Testis (tissue), 3 donors: ENCODE measurements around the gene TSPAN19. TPM values are rescaled to one million over a fixed set of nuclear protein-coding genes. Genes with fewer than 3 reads are reported as not detected.
"Not testable (repeated sequence)": the region's sequence is repeated elsewhere in the genome, so short reads cannot be mapped to it uniquely, and the experiment has no call there.

Source experiments
- DNase-seq: peaks from one replicate; pipeline ENCODE4 v3.0.0-alpha.2; 2019
- H3K27ac ChIP-seq, 2 donors: fragments of 200-600 bp; sonication (generic); one replicate each; pipeline ENCODE4 v1.5.1; 2019
- H3K27me3 ChIP-seq: fragments of 200-600 bp; sonication (generic); one replicate; pipeline ENCODE4 v1.5.1; 2019
- H3K36me3 ChIP-seq: fragments of 200-600 bp; sonication (generic); one replicate; pipeline ENCODE4 v1.5.1; 2017; ENCODE audit warnings: low read depth; ENCODE audit errors: missing control alignments
- H3K4me1 ChIP-seq: fragments of 200-600 bp; sonication (generic); one replicate; pipeline ENCODE4 v1.5.1; 2019
- H3K4me3 ChIP-seq, 2 donors: fragments of 200-600 bp; sonication (generic); one replicate each; pipeline ENCODE4 v1.5.1; 2017 to 2019
- H3K9me3 ChIP-seq: fragments of 200-600 bp; sonication (generic); one replicate; pipeline ENCODE4 v1.5.1; 2017
- POLR2A ChIP-seq: fragments of 450-650 bp; IDR thresholded peaks from one replicate; pipeline ENCODE4 v1.6.1; 2017; ENCODE audit warnings: antibody characterized with exemption, mild to moderate bottlenecking, moderate library complexity
- WGBS, 2 donors: methylation state at CpG; one replicate each; pipeline ENCODE4 v1.1.5; 2018; 5-methylcytosine and 5-hydroxymethylcytosine counted together
- intact Hi-C: fragments of 100-400 bp; cut with DNase I; formaldehyde crosslinking; loops from one replicate; pipeline ENCODE4 v1.15.1; 2023; ENCODE audit warnings: low total_unique reads
- polyA plus RNA-seq: library from polyadenylated mRNA; stranded (reverse); fragments of 350-450 nt; fragmentation: Illumina TruSeq; extraction: RNeasy Lipid Tissue Mini Kit (QIAGEN cat#74804); gene quantifications from one replicate; pipeline ENCODE4 v1.2.3, GENCODE V29; 2014; ENCODE audit warnings: low read depth, low replicate concordance; ENCODE audit not compliant: insufficient read depth
- total RNA-seq, 2 donors: library from RNA; depleted of rRNA; stranded (reverse); fragments of >200 nt; gene quantifications; one replicate each; pipeline ENCODE4 v1.2.3, GENCODE V29; 2016
- TF ChIP-seq, protein P1 (sequence below), 3 experiments: fragments of 450-650 bp in 2 of 3; fragments of 200-600 bp in 1 of 3; sonication (generic) in 1 of 3; IDR thresholded peaks; one replicate each; pipeline ENCODE4 v1.5.1; 2016 to 2019; ENCODE audit warnings: antibody characterized with exemption in 3 of 3, mild to moderate bottlenecking in 2 of 3, moderate library complexity in 1 of 3

TSPAN19 gene
- total and polyA plus RNA-seq, 3 donors from 2014 or later, result 1.8 to 7.5 (median 2.4) TPM

DNA sequence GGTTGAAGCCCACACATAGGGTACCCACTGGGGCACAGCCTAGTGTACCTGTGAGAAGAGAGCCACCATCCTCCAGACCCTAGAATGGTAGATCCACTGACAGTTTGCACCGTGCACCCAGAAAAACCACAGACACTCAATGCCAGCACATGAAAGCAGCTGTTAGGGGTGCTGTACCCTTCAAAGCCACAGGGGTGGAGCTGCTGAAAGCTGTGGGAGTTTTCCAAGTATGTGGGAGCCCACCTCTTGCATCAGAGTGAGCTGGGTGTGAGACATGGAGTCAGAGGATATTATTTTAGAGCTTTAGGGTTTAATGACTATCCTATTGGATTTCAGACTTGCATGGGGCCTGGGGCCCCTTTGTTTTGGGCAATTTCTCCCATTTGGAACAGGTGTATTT is 30.5 kb downstream of the TSPAN19 start:
- Histone ChIP-seq H3K36me3 (no peaks in the 10 kb centered on the region), H3K27me3 (no peaks in the 10 kb centered on the region), H3K4me1 (no peaks in the 10 kb centered on the region), H3K27ac (no peak overlapping the region), H3K9me3 (no peaks in the 10 kb centered on the region), H3K4me3 (no peak overlapping the region)
- no peak for DNase-seq
- WGBS, 2 donors, result 100% methylated on average over 1 of the region's 1 CpG
- TF ChIP-seq, protein P1, sequence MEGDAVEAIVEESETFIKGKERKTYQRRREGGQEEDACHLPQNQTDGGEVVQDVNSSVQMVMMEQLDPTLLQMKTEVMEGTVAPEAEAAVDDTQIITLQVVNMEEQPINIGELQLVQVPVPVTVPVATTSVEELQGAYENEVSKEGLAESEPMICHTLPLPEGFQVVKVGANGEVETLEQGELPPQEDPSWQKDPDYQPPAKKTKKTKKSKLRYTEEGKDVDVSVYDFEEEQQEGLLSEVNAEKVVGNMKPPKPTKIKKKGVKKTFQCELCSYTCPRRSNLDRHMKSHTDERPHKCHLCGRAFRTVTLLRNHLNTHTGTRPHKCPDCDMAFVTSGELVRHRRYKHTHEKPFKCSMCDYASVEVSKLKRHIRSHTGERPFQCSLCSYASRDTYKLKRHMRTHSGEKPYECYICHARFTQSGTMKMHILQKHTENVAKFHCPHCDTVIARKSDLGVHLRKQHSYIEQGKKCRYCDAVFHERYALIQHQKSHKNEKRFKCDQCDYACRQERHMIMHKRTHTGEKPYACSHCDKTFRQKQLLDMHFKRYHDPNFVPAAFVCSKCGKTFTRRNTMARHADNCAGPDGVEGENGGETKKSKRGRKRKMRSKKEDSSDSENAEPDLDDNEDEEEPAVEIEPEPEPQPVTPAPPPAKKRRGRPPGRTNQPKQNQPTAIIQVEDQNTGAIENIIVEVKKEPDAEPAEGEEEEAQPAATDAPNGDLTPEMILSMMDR (IDR thresholded peaks at IDR 0.05), result no peak
- TF ChIP-seq POLR2A, result no peak
- intact Hi-C loops, result no loop called here

DNA sequence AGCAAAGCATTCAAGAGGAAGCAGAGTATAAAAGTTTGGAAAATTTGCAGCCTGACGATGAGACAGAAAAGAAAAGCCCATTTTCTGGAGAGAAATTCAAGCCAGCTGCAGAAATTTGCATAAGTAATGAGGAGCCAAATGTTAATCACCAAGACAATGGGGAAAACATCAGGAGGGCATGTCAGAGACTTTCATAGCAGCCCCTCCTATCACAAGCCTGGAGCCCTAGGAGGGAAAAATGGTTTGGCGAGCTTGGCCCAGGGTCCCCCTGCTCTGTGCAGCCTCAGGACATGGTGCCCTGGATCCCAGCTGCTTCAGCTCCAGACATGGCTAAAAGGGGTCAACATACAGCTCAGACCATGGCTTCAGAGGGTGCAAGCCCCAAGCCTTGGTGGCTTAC is 31.0 kb downstream of the TSPAN19 start:
- H3K36me3 ChIP-seq, H3K27me3 ChIP-seq, H3K4me3 ChIP-seq, intact Hi-C loops, DNase-seq, H3K9me3 ChIP-seq, H3K4me1 ChIP-seq, H3K27ac ChIP-seq: not testable (repeated sequence)
- WGBS, 2 donors, result 73 to 87% methylated on average over 2 of the region's 2 CpGs

DNA sequence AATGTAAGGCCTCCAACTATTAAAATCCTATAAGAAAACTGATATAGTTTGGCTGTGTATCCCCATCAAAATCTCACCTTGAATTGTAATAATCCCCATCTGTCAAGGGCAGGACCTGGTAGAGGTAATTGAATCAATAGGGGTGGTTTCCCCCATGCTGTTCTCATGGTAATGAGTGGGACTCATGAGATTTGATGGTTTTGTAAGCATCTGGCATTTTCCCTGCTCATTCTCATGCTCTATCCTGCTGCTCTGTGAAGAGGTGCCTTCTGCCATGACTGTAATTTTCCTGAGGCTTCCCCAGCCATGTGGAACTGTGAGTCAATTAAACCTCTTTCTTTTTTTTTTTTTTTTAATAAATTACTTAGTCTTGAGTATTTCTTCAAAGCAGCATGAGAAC is 31.9 kb downstream of the TSPAN19 start:
- no peaks in the 10 kb centered on the region for H3K27me3 ChIP-seq
- no peak for DNase-seq
- H3K27ac ChIP-seq, result no peak overlapping the region
- H3K4me1 ChIP-seq, result no peaks in the 10 kb centered on the region
- no peak for TF ChIP-seq POLR2A
- TF ChIP-seq, protein P1 (IDR thresholded peaks at IDR 0.05), result no peak
- H3K36me3 ChIP-seq, result no peaks in the 10 kb centered on the region
- no peaks in the 10 kb centered on the region for H3K9me3 ChIP-seq
- intact Hi-C loops, result no loop called here
- H3K4me3 ChIP-seq, result no peak overlapping the region

DNA sequence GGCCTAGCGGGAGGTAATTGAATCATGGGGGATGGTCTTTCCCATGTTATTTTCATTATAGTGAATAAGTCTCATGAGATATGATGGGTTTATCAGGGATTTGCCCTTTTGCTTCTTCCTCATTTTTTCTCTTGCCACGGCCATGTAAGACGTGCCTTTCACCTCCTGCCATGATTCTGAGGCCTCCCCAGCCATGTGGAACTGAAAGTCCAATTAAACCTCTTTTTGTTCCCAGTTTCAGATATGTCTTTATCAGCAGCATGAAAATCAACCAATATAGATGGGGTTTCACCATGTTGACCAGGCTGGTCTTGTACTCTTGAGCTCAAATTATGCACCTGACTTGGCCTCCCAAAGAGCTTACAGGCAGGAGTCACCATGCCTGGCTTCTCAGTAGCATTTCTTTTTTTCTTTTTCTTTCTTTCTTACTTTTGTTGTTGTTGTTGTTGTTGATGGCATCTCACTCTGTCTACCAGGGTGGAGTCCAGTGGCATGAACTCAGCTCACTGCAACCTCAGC is 33.2 kb downstream of the TSPAN19 start:
- no peak for DNase-seq
- WGBS, 2 donors, result 80 to 92% methylated on average over 3 of the region's 3 CpGs
- intact Hi-C loops, result no loop called here
- H3K4me3 ChIP-seq, result no peak overlapping the region
- no peaks in the 10 kb centered on the region for H3K36me3 ChIP-seq
- H3K27ac ChIP-seq, result no peak overlapping the region
- no peaks in the 10 kb centered on the region for H3K4me1 ChIP-seq
- TF ChIP-seq, protein P1 (IDR thresholded peaks at IDR 0.05), result no peak
- TF ChIP-seq POLR2A, result no peak
- H3K9me3 ChIP-seq, result no peaks in the 10 kb centered on the region
- no peaks in the 10 kb centered on the region for H3K27me3 ChIP-seq

DNA sequence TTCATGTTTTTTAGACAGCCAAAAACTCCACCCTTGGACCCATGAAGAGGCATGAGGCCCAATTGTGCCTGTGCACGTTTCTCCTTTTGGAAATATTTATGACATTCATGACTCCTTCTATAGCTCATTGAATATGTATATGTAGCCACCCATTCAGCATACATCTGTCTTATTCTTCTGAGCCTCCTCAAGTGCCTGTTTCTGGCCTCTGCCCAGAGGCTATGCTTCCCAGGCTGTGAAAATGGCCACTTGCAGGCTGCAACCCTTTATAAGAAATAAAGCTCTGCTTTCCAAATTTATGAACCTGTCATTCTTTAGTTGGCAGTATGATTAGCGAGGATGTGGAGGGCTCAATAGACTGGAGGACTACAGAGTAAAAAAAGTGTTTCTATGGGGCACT is 35.3 kb downstream of the TSPAN19 start:
- intact Hi-C loops, result no loop called here
- no peak overlapping the region for H3K4me3 ChIP-seq
- no peaks in the 10 kb centered on the region for H3K4me1 ChIP-seq
- H3K27me3 ChIP-seq, result no peaks in the 10 kb centered on the region
- TF ChIP-seq, protein P1 (IDR thresholded peaks at IDR 0.05), result no peak
- TF ChIP-seq POLR2A, result no peak
- no peak overlapping the region for H3K27ac ChIP-seq
- no peaks in the 10 kb centered on the region for H3K9me3 ChIP-seq
- 75 to 78% methylated on average over 2 of the region's 2 CpGs for WGBS, 2 donors
- no peaks in the 10 kb centered on the region for H3K36me3 ChIP-seq
- no peak for DNase-seq
